ENCODE measurements around the gene BCL2A1.

BCL2A1 gene

GRCh38 chr15:79962178-79962577, 8.8 kb downstream of the BCL2A1 start:
- peak in 1 of 3 donors; percentile 36 for DNase-seq
- H3K36me3 ChIP-seq (ENCODE audit: control insufficient read depth in 4 of 4, insufficient read depth in 4 of 4, low read length in 3 of 4) = no peaks in the 10 kb centered on the region
- WGBS (ENCODE audit: insufficient coverage) = 83% methylated on average over 5 of the region's 6 CpGs
- H3K4me3 ChIP-seq (ENCODE audit: control insufficient read depth in 1 of 7, extremely low read depth in 1 of 7, insufficient read depth in 4 of 7, low read depth in 2 of 7, low read length in 6 of 7) = no peak overlapping the region
- H3K9me3 ChIP-seq (ENCODE audit: control extremely low read depth in 1 of 5, control insufficient read depth in 4 of 5, insufficient read depth in 2 of 5, low read depth in 1 of 5, low read length in 4 of 5) = no peaks in the 10 kb centered on the region
- H3K27ac ChIP-seq (ENCODE audit: insufficient read depth in 1 of 2, low read depth in 1 of 2, low read length in 2 of 2, poor library complexity in 1 of 2, severe bottlenecking in 2 of 2) = no peak overlapping the region
- H3K27me3 ChIP-seq (replicated peaks in 2 of 5; ENCODE audit: control insufficient read depth in 4 of 5, insufficient read depth in 5 of 5, low read length in 4 of 5) = no peaks in the 10 kb centered on the region
- ChIA-PET POLR2A (no interaction called here), CTCF (no interaction called here)
- H3K4me1 ChIP-seq (ENCODE audit: control extremely low read depth in 1 of 4, control insufficient read depth in 4 of 4, insufficient read depth in 4 of 4, low read length in 3 of 4) = peaks cover 0 to 15% (median under 1%) of the 10 kb centered on the region in 4 experiments

- ChIA-PET POLR2A (no interaction called here), CTCF (interaction anchor here (1.3 kb wide), 1 partner anchor 8 kb away, joined by 3 read pairs; no protein-coding TSS in a partner anchor)
- Histone ChIP-seq H3K9me3 (ENCODE audit: control extremely low read depth in 1 of 5, control insufficient read depth in 4 of 5, insufficient read depth in 2 of 5, low read depth in 1 of 5, low read length in 4 of 5) (no peaks in the 10 kb centered on the region), H3K27ac (ENCODE audit: insufficient read depth in 1 of 2, low read depth in 1 of 2, low read length in 2 of 2, poor library complexity in 1 of 2, severe bottlenecking in 2 of 2) (no peak overlapping the region), H3K36me3 (ENCODE audit: control insufficient read depth in 4 of 4, insufficient read depth in 4 of 4, low read length in 3 of 4) (no peaks in the 10 kb centered on the region), H3K4me3 (ENCODE audit: control insufficient read depth in 1 of 7, extremely low read depth in 1 of 7, insufficient read depth in 4 of 7, low read depth in 2 of 7, low read length in 6 of 7) (no peak overlapping the region), H3K4me1 (ENCODE audit: control extremely low read depth in 1 of 4, control insufficient read depth in 4 of 4, insufficient read depth in 4 of 4, low read length in 3 of 4) (peaks cover 0 to 7% (median under 1%) of the 10 kb centered on the region in 4 experiments), H3K27me3 (replicated peaks in 2 of 5; ENCODE audit: control insufficient read depth in 4 of 5, insufficient read depth in 5 of 5, low read length in 4 of 5) (no peaks in the 10 kb centered on the region)
- WGBS (ENCODE audit: insufficient coverage) = 95% methylated on average over 4 of the region's 10 CpGs
- no peak for DNase-seq
These were observed 10.3 kb downstream of the BCL2A1 start for GRCh38 chr15:79960502-79961212.

- no peak overlapping the region for H3K4me3 ChIP-seq (ENCODE audit: control insufficient read depth in 1 of 7, extremely low read depth in 1 of 7, insufficient read depth in 4 of 7, low read depth in 2 of 7, low read length in 6 of 7)
- H3K27ac ChIP-seq (ENCODE audit: insufficient read depth in 1 of 2, low read depth in 1 of 2, low read length in 2 of 2, poor library complexity in 1 of 2, severe bottlenecking in 2 of 2) = no peak overlapping the region
- POLR2A ChIA-PET = no interaction called here
- peaks cover 0 to 30% (median 10%) of the 10 kb centered on the region in 4 experiments for H3K4me1 ChIP-seq (ENCODE audit: control extremely low read depth in 1 of 4, control insufficient read depth in 4 of 4, insufficient read depth in 4 of 4, low read length in 3 of 4)
- H3K36me3 ChIP-seq (ENCODE audit: control insufficient read depth in 4 of 4, insufficient read depth in 4 of 4, low read length in 3 of 4) = no peaks in the 10 kb centered on the region
- no peak for DNase-seq
- CTCF ChIA-PET = no interaction called here
- H3K27me3 ChIP-seq (replicated peaks in 2 of 5; ENCODE audit: control insufficient read depth in 4 of 5, insufficient read depth in 5 of 5, low read length in 4 of 5) = no peaks in the 10 kb centered on the region
- no peaks in the 10 kb centered on the region for H3K9me3 ChIP-seq (ENCODE audit: control extremely low read depth in 1 of 5, control insufficient read depth in 4 of 5, insufficient read depth in 2 of 5, low read depth in 1 of 5, low read length in 4 of 5)
These were observed 13.3 kb downstream of the BCL2A1 start for GRCh38 chr15:79957741-79958140.

- no peak for DNase-seq
- 90% methylated on average over 2 of the region's 4 CpGs for WGBS (ENCODE audit: insufficient coverage)
- H3K27me3 ChIP-seq (replicated peaks in 2 of 5; ENCODE audit: control insufficient read depth in 4 of 5, insufficient read depth in 5 of 5, low read length in 4 of 5) = no peaks in the 10 kb centered on the region
- peaks cover 0 to 24% (median 9%) of the 10 kb centered on the region in 4 experiments for H3K4me1 ChIP-seq (ENCODE audit: control extremely low read depth in 1 of 4, control insufficient read depth in 4 of 4, insufficient read depth in 4 of 4, low read length in 3 of 4)
- H3K27ac ChIP-seq (ENCODE audit: insufficient read depth in 1 of 2, low read depth in 1 of 2, low read length in 2 of 2, poor library complexity in 1 of 2, severe bottlenecking in 2 of 2) = no peak overlapping the region
- H3K4me3 ChIP-seq (ENCODE audit: control insufficient read depth in 1 of 7, extremely low read depth in 1 of 7, insufficient read depth in 4 of 7, low read depth in 2 of 7, low read length in 6 of 7) = no peak overlapping the region
- ChIA-PET CTCF (interaction anchor here (1.7 kb wide), 1 partner anchor 103 kb away, joined by 5 read pairs; no protein-coding TSS in a partner anchor), POLR2A (no interaction called here)
- H3K36me3 ChIP-seq (ENCODE audit: control insufficient read depth in 4 of 4, insufficient read depth in 4 of 4, low read length in 3 of 4) = no peaks in the 10 kb centered on the region
- H3K9me3 ChIP-seq (ENCODE audit: control extremely low read depth in 1 of 5, control insufficient read depth in 4 of 5, insufficient read depth in 2 of 5, low read depth in 1 of 5, low read length in 4 of 5) = no peaks in the 10 kb centered on the region
These were observed 14.5 kb downstream of the BCL2A1 start for GRCh38 chr15:79956354-79956939.

GRCh38 chr15:79954661-79955060, 16.3 kb downstream of the BCL2A1 start:
- H3K9me3 ChIP-seq (ENCODE audit: control extremely low read depth in 1 of 5, control insufficient read depth in 4 of 5, insufficient read depth in 2 of 5, low read depth in 1 of 5, low read length in 4 of 5) = no peaks in the 10 kb centered on the region
- peaks cover 0 to 24% (median 9%) of the 10 kb centered on the region in 4 experiments for H3K4me1 ChIP-seq (ENCODE audit: control extremely low read depth in 1 of 4, control insufficient read depth in 4 of 4, insufficient read depth in 4 of 4, low read length in 3 of 4)
- POLR2A ChIA-PET = no interaction called here
- CTCF ChIA-PET = interaction anchor here (0.9 kb wide), 1 partner anchor 11 kb away, joined by 3 read pairs; no protein-coding TSS in a partner anchor
- no peaks in the 10 kb centered on the region for H3K36me3 ChIP-seq (ENCODE audit: control insufficient read depth in 4 of 4, insufficient read depth in 4 of 4, low read length in 3 of 4)
- H3K27me3 ChIP-seq (replicated peaks in 2 of 5; ENCODE audit: control insufficient read depth in 4 of 5, insufficient read depth in 5 of 5, low read length in 4 of 5) = no peaks in the 10 kb centered on the region
- DNase-seq = no peak
- WGBS (ENCODE audit: insufficient coverage) = 56% methylated on average over 1 of the region's 2 CpGs
- peak overlapping the region in 1 of 7 experiments; percentile 40 for H3K4me3 ChIP-seq (ENCODE audit: control insufficient read depth in 1 of 7, extremely low read depth in 1 of 7, insufficient read depth in 4 of 7, low read depth in 2 of 7, low read length in 6 of 7)
- no peak overlapping the region for H3K27ac ChIP-seq (ENCODE audit: insufficient read depth in 1 of 2, low read depth in 1 of 2, low read length in 2 of 2, poor library complexity in 1 of 2, severe bottlenecking in 2 of 2)

GRCh38 chr15:79953951-79954444, 17.0 kb downstream of the BCL2A1 start:
- H3K36me3 ChIP-seq (ENCODE audit: control insufficient read depth in 4 of 4, insufficient read depth in 4 of 4, low read length in 3 of 4) = no peaks in the 10 kb centered on the region
- DNase-seq = peak in 2 of 3 donors; percentile 31 to 44
- no peaks in the 10 kb centered on the region for H3K27me3 ChIP-seq (replicated peaks in 2 of 5; ENCODE audit: control insufficient read depth in 4 of 5, insufficient read depth in 5 of 5, low read length in 4 of 5)
- no peak overlapping the region for H3K27ac ChIP-seq (ENCODE audit: insufficient read depth in 1 of 2, low read depth in 1 of 2, low read length in 2 of 2, poor library complexity in 1 of 2, severe bottlenecking in 2 of 2)
- ChIA-PET CTCF (interaction anchor here (0.9 kb wide), 1 partner anchor 12 kb away, joined by 3 read pairs; no protein-coding TSS in a partner anchor), POLR2A (no interaction called here)
- H3K9me3 ChIP-seq (ENCODE audit: control extremely low read depth in 1 of 5, control insufficient read depth in 4 of 5, insufficient read depth in 2 of 5, low read depth in 1 of 5, low read length in 4 of 5) = no peaks in the 10 kb centered on the region
- peaks cover 0 to 24% (median 9%) of the 10 kb centered on the region in 4 experiments for H3K4me1 ChIP-seq (ENCODE audit: control extremely low read depth in 1 of 4, control insufficient read depth in 4 of 4, insufficient read depth in 4 of 4, low read length in 3 of 4)
- no CpG with 5 or more reads among the region's 1 CpG for WGBS (ENCODE audit: insufficient coverage)
- no peak overlapping the region for H3K4me3 ChIP-seq (ENCODE audit: control insufficient read depth in 1 of 7, extremely low read depth in 1 of 7, insufficient read depth in 4 of 7, low read depth in 2 of 7, low read length in 6 of 7)

- Histone ChIP-seq H3K27ac (ENCODE audit: insufficient read depth in 1 of 2, low read depth in 1 of 2, low read length in 2 of 2, poor library complexity in 1 of 2, severe bottlenecking in 2 of 2) (no peak overlapping the region), H3K36me3 (ENCODE audit: control insufficient read depth in 4 of 4, insufficient read depth in 4 of 4, low read length in 3 of 4) (no peaks in the 10 kb centered on the region), H3K27me3 (replicated peaks in 2 of 5; ENCODE audit: control insufficient read depth in 4 of 5, insufficient read depth in 5 of 5, low read length in 4 of 5) (no peaks in the 10 kb centered on the region), H3K9me3 (ENCODE audit: control extremely low read depth in 1 of 5, control insufficient read depth in 4 of 5, insufficient read depth in 2 of 5, low read depth in 1 of 5, low read length in 4 of 5) (no peaks in the 10 kb centered on the region), H3K4me3 (ENCODE audit: control insufficient read depth in 1 of 7, extremely low read depth in 1 of 7, insufficient read depth in 4 of 7, low read depth in 2 of 7, low read length in 6 of 7) (no peak overlapping the region), H3K4me1 (ENCODE audit: control extremely low read depth in 1 of 4, control insufficient read depth in 4 of 4, insufficient read depth in 4 of 4, low read length in 3 of 4) (peaks cover 4 to 36% (median 14%) of the 10 kb centered on the region in 4 experiments)
- ChIA-PET CTCF (interaction anchor here (0.6 kb wide), 1 partner anchor 77 kb away, joined by 3 read pairs; no protein-coding TSS in a partner anchor), POLR2A (interaction anchor here (0.7 kb wide), 1 partner anchor 51 kb away, joined by 4 read pairs; no protein-coding TSS in a partner anchor)
- 100% methylated on average over 1 of the region's 2 CpGs for WGBS (ENCODE audit: insufficient coverage)
- no peak for DNase-seq
These were observed 18.7 kb downstream of the BCL2A1 start for GRCh38 chr15:79952329-79952728.

All from common myeloid progenitor, CD34-positive (primary cell).